Measurements from ENCODE around the gene CHSY3.

CHSY3 gene

GRCh38 chr5:130102375-130102774 is 198.1 kb downstream of the CHSY3 start:
- no peak for DNase-seq
- Mint-ChIP-seq H3K4me1 (no peaks in the 10 kb centered on the region), H3K27me3 (ENCODE audit: low read depth, poor library complexity) (no peaks in the 10 kb centered on the region), H3K36me3 (ENCODE audit: low read depth) (no peaks in the 10 kb centered on the region), H3K27ac (no peak overlapping the region), H3K4me3 (no peak overlapping the region), H3K9me3 (no peaks in the 10 kb centered on the region)
- TF ChIP-seq CTCF (IDR thresholded peaks at IDR 0.05), result no peak

GRCh38 chr5:130102960-130103359 is 198.7 kb downstream of the CHSY3 start:
- H3K36me3 Mint-ChIP-seq (ENCODE audit: low read depth), result no peaks in the 10 kb centered on the region
- no peak for TF ChIP-seq CTCF (IDR thresholded peaks at IDR 0.05)
- H3K27me3 Mint-ChIP-seq (ENCODE audit: low read depth, poor library complexity), result no peaks in the 10 kb centered on the region
- no peaks in the 10 kb centered on the region for H3K4me1 Mint-ChIP-seq
- H3K9me3 Mint-ChIP-seq, result no peaks in the 10 kb centered on the region
- no peak overlapping the region for H3K4me3 Mint-ChIP-seq
- no peak for DNase-seq
- H3K27ac Mint-ChIP-seq, result no peak overlapping the region

GRCh38 chr5:130104895-130105688 is 200.8 kb downstream of the CHSY3 start:
- H3K4me3 Mint-ChIP-seq, result no peak overlapping the region
- no peaks in the 10 kb centered on the region for H3K9me3 Mint-ChIP-seq
- H3K27me3 Mint-ChIP-seq (ENCODE audit: low read depth, poor library complexity), result no peaks in the 10 kb centered on the region
- H3K36me3 Mint-ChIP-seq (ENCODE audit: low read depth), result no peaks in the 10 kb centered on the region
- H3K4me1 Mint-ChIP-seq, result no peaks in the 10 kb centered on the region
- TF ChIP-seq CTCF (IDR thresholded peaks at IDR 0.05), result no peak
- DNase-seq, result no peak
- no peak overlapping the region for H3K27ac Mint-ChIP-seq

GRCh38 chr5:130106480-130106879 is 202.2 kb downstream of the CHSY3 start:
- H3K4me3 Mint-ChIP-seq, result no peak overlapping the region
- H3K36me3 Mint-ChIP-seq (ENCODE audit: low read depth), result no peaks in the 10 kb centered on the region
- DNase-seq, result no peak
- no peaks in the 10 kb centered on the region for H3K27me3 Mint-ChIP-seq (ENCODE audit: low read depth, poor library complexity)
- no peaks in the 10 kb centered on the region for H3K9me3 Mint-ChIP-seq
- TF ChIP-seq CTCF (IDR thresholded peaks at IDR 0.05), result no peak
- H3K4me1 Mint-ChIP-seq, result no peaks in the 10 kb centered on the region
- no peak overlapping the region for H3K27ac Mint-ChIP-seq

- Mint-ChIP-seq H3K27me3 (ENCODE audit: low read depth, poor library complexity) (no peaks in the 10 kb centered on the region), H3K4me3 (no peak overlapping the region), H3K27ac (no peak overlapping the region), H3K9me3 (no peaks in the 10 kb centered on the region), H3K4me1 (no peaks in the 10 kb centered on the region), H3K36me3 (ENCODE audit: low read depth) (no peaks in the 10 kb centered on the region)
- TF ChIP-seq CTCF (IDR thresholded peaks at IDR 0.05), result peak; percentile 71
- no peak for DNase-seq
These were observed 204.9 kb downstream of the CHSY3 start for GRCh38 chr5:130109152-130109551.

- TF ChIP-seq CTCF (IDR thresholded peaks at IDR 0.05), result no peak
- no peak overlapping the region for H3K4me3 Mint-ChIP-seq
- no peaks in the 10 kb centered on the region for H3K9me3 Mint-ChIP-seq
- DNase-seq, result no peak
- H3K27me3 Mint-ChIP-seq (ENCODE audit: low read depth, poor library complexity), result no peaks in the 10 kb centered on the region
- H3K27ac Mint-ChIP-seq, result no peak overlapping the region
- no peaks in the 10 kb centered on the region for H3K36me3 Mint-ChIP-seq (ENCODE audit: low read depth)
- H3K4me1 Mint-ChIP-seq, result no peaks in the 10 kb centered on the region
These were observed 206.1 kb downstream of the CHSY3 start for GRCh38 chr5:130110328-130110727.
